Activated T-cell treated with anti-CD3 and anti-CD28 coated beads, Interleukin-2, amount 50 U/mL, for 4 hours (primary cell): Measurements from ENCODE around the gene DGKH. TPM values are rescaled to one million over a fixed set of nuclear protein-coding genes. Genes with fewer than 3 reads are reported as not detected.
A peak's percentile ranks its signal among the peaks of the same experiment; 100 is the strongest.
"Not testable (repeated sequence)": the region's sequence is repeated elsewhere in the genome, so short reads cannot be mapped to it uniquely, and the experiment has no call there.

ENCODE experiments used
- ATAC-seq, 2 donors: fragments of 200-7000 bp; cut with Tn5 transposase; one replicate each; pipeline ENCODE4 v1.10.0; 2021
- DNase-seq: peaks from one replicate; pipeline ENCODE4 v3.0.0-alpha.2; 2020
- H3K27me3 Mint-ChIP-seq: one replicate; pipeline ENCODE4 v1.8.0; 2021; ENCODE audit warnings: low read depth, mixed read lengths
- H3K36me3 Mint-ChIP-seq: one replicate; pipeline ENCODE4 v1.8.0; 2022; ENCODE audit warnings: mixed read lengths; ENCODE audit not compliant: insufficient read depth
- H3K4me1 Mint-ChIP-seq: one replicate; pipeline ENCODE4 v1.8.0; 2021; ENCODE audit warnings: low read depth, mixed read lengths
- H3K4me3 Mint-ChIP-seq: one replicate; pipeline ENCODE4 v1.8.0; 2021; ENCODE audit warnings: mild to moderate bottlenecking, moderate library complexity, mixed read lengths
- H3K9me3 Mint-ChIP-seq: one replicate; pipeline ENCODE4 v1.8.0; 2021; ENCODE audit warnings: mixed read lengths
- total RNA-seq, 3 donors: library from RNA; stranded (reverse); gene quantifications; one replicate each; pipeline ENCODE4 v1.2.1, GENCODE V29; 2021

The DGKH gene
- total RNA-seq, 3 donors from 2014 or later, result 5.1 to 5.7 (median 5.6) TPM

DNA sequence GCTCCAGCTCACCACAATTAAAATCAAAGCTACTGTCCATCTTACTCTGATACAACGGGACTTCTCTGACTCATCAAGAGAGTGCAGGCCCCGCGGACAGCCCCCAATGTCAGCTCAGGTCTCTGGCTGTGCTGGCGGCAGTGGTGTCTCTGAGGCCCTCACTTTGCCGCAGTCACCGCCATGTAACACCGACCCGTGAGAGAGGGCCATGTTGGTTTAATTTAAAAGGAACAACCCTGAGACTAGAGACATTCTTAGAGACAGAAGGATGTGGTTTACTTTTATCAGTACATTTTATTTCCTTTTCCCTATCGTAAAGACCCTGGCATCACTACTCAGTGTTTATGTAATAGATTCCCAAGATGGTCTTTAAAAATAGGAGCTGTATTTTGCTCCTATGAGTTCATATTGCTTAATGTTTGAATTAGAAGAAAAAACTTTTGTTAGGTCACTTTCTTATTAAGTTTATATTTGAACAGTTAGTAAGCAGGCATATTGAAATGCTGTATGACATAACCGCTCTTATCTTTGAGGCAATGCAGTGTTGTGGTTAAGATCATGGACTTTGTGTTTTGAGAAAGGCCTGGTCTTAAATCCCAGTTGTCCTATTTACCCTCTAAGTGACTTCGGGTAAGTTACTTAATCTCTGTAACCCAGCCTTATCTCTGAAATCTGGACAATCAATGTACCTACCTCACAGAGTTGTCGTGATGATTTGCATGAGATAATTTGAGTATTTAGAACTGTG is 23.4 kb downstream of the DGKH start:
- no peak overlapping the region for H3K4me3 Mint-ChIP-seq
- peaks cover 22% of the 10 kb centered on the region for H3K4me1 Mint-ChIP-seq
- H3K36me3 Mint-ChIP-seq, result no peaks in the 10 kb centered on the region
- no peak for DNase-seq
- no peaks in the 10 kb centered on the region for H3K27me3 Mint-ChIP-seq
- no peaks in the 10 kb centered on the region for H3K9me3 Mint-ChIP-seq
- no peak for ATAC-seq

- Mint-ChIP-seq H3K4me3 (no peak overlapping the region), H3K27me3 (no peaks in the 10 kb centered on the region), H3K36me3 (no peaks in the 10 kb centered on the region), H3K9me3 (no peaks in the 10 kb centered on the region), H3K4me1 (peaks cover 22% of the 10 kb centered on the region)
- ATAC-seq (no peak), DNase-seq (no peak)
Measured at GRCh38 chr13:42073683-42074082, 25.2 kb downstream of the DGKH start.

DNA sequence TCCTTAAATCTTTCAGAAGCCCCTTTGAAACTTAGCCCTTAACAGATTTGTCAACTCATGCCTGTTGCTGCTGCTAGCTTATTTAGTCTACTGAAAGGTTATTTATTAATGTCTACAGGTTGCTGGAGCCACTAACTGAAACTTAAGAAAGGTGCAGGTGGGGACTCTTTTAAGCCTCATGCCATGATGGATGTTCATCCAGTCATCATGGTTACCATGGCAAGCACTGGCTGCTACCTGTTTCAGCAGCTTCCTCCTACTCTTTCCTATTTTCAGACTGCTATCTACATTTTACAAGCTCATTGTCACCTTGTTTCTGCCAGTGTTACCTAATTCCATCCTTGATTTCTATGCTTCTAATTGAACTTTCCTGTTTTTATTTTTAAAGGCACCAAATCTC is 27.1 kb downstream of the DGKH start:
- no peaks in the 10 kb centered on the region for H3K27me3 Mint-ChIP-seq

DNA sequence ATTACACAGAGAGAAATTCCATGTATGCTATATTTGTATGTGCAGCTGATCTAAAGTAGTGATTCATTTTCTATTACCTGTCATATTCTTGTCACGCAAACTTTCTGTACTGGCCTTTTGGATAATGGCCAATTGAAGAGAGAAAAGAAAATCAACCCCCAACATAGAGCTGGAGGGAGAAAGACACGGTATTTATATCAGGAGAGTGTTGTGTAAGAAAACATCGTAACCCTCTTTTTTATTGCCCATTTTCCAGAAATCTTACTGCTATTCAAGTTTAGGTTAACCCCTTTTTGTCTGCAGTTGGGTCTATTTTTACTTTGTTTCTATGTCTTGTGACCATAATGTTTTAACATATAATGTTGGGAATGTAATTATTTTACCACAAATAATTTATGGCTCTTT is 27.9 kb downstream of the DGKH start:
- ATAC-seq (no peak), DNase-seq (no peak)
- H3K4me3 Mint-ChIP-seq, result no peak overlapping the region
- no peaks in the 10 kb centered on the region for H3K27me3 Mint-ChIP-seq
- no peaks in the 10 kb centered on the region for H3K9me3 Mint-ChIP-seq
- H3K36me3 Mint-ChIP-seq, result no peaks in the 10 kb centered on the region
- H3K4me1 Mint-ChIP-seq, result peaks cover 15% of the 10 kb centered on the region

More for the DNA sequence above, 27.1 kb downstream of the DGKH start:
- H3K4me3 Mint-ChIP-seq, result no peak overlapping the region
- peaks cover 22% of the 10 kb centered on the region for H3K4me1 Mint-ChIP-seq
- no peaks in the 10 kb centered on the region for H3K36me3 Mint-ChIP-seq
- DNase-seq, result no peak
- ATAC-seq, result peak in 1 of 2 donors; percentile 28
- no peaks in the 10 kb centered on the region for H3K9me3 Mint-ChIP-seq

DNA sequence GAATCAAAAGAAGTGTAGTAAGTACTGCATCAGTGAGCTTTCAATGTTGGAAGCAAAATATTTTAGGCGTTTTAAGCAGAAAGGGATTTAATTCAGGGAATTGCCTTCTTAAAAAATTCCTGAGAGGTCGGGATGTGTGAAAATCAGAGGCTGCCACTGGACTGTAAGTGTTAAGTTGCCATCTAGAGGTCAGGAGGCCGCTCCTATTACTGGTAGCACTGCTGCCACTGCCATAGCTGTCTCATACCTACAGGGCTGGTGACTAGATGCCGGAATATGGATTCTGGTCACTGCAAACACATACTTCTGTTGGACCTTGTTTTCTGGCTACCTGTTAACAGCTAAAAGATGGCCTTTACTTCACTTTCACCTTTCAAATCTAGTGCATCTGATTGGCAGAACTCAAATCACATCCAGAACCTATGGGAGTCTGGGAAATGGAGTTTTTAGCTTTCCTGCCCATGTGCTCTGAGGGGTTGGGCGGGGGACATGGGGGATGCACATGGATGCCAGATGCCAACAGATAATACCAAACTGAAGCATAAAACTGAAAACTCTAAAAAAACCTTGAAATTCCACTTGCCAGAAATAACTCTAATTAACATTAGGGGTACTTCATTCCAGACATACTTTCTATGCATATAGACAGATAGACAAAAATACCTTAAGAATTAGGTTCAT is 29.8 kb downstream of the DGKH start:
- Mint-ChIP-seq H3K4me1 (peaks cover 8% of the 10 kb centered on the region), H3K36me3 (peaks cover 8% of the 10 kb centered on the region), H3K27me3 (no peaks in the 10 kb centered on the region), H3K9me3 (no peaks in the 10 kb centered on the region), H3K4me3 (no peak overlapping the region)
- no peak for DNase-seq
- no peak for ATAC-seq

- Mint-ChIP-seq H3K27me3 (no peaks in the 10 kb centered on the region), H3K4me3 (peak overlapping the region; percentile 40), H3K36me3 (peaks cover 8% of the 10 kb centered on the region), H3K4me1 (peaks cover 11% of the 10 kb centered on the region), H3K9me3 (peaks cover 5% of the 10 kb centered on the region)
- DNase-seq (no peak), ATAC-seq (no peak)
Measured at GRCh38 chr13:42083138-42083770, 34.8 kb downstream of the DGKH start.

- DNase-seq, result no peak
- H3K4me1 Mint-ChIP-seq, result peaks cover 11% of the 10 kb centered on the region
- peaks cover 5% of the 10 kb centered on the region for H3K9me3 Mint-ChIP-seq
- peaks cover 8% of the 10 kb centered on the region for H3K36me3 Mint-ChIP-seq
- no peak for ATAC-seq
- no peak overlapping the region for H3K4me3 Mint-ChIP-seq
- H3K27me3 Mint-ChIP-seq, result no peaks in the 10 kb centered on the region
Measured at GRCh38 chr13:42084722-42085121, 36.3 kb downstream of the DGKH start.

- DNase-seq (no peak), ATAC-seq (no peak)
- Mint-ChIP-seq H3K9me3 (peaks cover 5% of the 10 kb centered on the region), H3K36me3 (peaks cover 11% of the 10 kb centered on the region), H3K4me3 (no peak overlapping the region), H3K4me1 (peaks cover 11% of the 10 kb centered on the region), H3K27me3 (no peaks in the 10 kb centered on the region)
Measured at GRCh38 chr13:42086582-42086981, 38.1 kb downstream of the DGKH start.

GRCh38 chr13:42094516-42095040 is 46.1 kb downstream of the DGKH start:
- Mint-ChIP-seq H3K36me3 (peaks cover 6% of the 10 kb centered on the region), H3K27me3 (no peaks in the 10 kb centered on the region), H3K9me3 (no peaks in the 10 kb centered on the region), H3K4me1 (peaks cover 2% of the 10 kb centered on the region), H3K4me3 (no peak overlapping the region)
- DNase-seq (no peak), ATAC-seq (no peak)

DNA sequence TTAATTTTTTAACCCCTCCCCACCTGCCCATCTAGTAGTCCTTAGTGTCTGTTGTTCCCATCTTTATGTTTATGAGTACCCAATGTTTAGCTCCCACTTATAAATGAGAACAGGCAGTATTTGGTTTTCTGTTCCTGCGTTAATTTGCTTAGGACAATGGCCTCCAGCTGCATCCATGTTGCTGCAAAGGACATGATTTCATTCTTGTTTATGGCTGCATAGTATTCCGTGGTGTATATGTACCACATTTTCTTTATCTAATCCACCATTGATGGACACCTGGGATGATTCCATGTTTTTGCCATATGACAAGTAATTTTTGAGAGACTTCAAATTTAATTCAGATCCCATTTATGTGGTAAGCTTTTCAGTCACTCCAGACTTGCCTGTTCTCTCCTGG is 47.8 kb downstream of the DGKH start:
- not testable (repeated sequence) for ATAC-seq, H3K4me3 Mint-ChIP-seq, H3K4me1 Mint-ChIP-seq, H3K27me3 Mint-ChIP-seq, H3K36me3 Mint-ChIP-seq, DNase-seq, H3K9me3 Mint-ChIP-seq

DNA sequence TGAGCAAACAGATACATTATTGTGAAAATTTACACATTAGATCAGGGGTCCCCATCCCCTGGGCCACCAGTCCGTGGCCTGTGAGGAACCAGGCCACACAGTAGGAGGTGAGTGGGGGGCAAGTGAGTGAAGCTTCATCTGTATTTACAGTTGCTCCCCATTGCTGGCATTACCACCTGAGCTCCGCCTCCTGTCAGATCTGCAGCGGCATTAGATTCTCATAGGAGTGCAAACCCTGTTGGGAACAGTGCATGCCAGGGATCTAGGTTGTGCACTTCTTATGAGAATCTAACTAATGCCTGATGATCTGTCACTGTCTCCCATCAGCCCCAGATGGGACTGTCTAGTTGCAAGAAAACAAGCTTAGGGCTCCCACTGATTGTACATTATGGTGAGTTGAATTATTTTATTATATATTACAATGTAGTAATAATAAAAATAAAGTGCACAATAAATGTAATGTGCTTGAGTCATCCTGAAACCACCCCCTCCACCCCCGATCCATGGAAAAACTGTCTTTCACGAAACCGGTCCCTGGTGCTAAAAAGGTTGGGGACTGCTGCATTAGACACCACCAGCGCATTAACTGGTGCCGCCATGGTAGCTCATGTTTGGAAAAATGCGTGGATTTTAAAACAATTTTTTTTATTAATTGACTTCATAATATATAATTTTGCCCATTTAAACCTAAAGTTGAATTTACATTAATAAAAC is 51.7 kb downstream of the DGKH start:
- no peak for DNase-seq
- ATAC-seq, result no peak
- Mint-ChIP-seq H3K27me3 (no peaks in the 10 kb centered on the region), H3K9me3 (no peaks in the 10 kb centered on the region), H3K4me3 (no peak overlapping the region), H3K4me1 (peaks cover 7% of the 10 kb centered on the region), H3K36me3 (peaks cover 2% of the 10 kb centered on the region)

DNA sequence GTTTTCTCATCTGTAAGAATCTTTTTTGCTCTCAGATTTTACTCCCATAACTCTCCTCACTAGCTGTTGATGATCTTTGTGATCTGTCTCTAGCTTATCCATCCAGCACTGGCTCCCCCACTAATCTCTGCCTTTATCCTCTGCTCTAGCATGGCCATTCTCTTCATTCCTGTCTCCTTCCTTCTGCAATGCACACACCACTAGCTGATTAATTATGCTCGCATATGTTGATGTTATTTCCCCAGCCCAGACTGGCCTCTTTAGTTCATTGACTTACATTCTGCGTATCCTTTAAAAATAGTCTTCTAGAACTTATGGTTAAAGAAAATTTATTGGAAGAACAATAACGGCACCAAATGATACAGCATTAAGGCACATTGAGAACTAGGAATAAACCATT is 52.5 kb downstream of the DGKH start:
- ATAC-seq (no peak), DNase-seq (no peak)
- Mint-ChIP-seq H3K4me3 (no peak overlapping the region), H3K36me3 (peaks cover 2% of the 10 kb centered on the region), H3K27me3 (no peaks in the 10 kb centered on the region), H3K9me3 (no peaks in the 10 kb centered on the region), H3K4me1 (peaks cover 7% of the 10 kb centered on the region)

DNA sequence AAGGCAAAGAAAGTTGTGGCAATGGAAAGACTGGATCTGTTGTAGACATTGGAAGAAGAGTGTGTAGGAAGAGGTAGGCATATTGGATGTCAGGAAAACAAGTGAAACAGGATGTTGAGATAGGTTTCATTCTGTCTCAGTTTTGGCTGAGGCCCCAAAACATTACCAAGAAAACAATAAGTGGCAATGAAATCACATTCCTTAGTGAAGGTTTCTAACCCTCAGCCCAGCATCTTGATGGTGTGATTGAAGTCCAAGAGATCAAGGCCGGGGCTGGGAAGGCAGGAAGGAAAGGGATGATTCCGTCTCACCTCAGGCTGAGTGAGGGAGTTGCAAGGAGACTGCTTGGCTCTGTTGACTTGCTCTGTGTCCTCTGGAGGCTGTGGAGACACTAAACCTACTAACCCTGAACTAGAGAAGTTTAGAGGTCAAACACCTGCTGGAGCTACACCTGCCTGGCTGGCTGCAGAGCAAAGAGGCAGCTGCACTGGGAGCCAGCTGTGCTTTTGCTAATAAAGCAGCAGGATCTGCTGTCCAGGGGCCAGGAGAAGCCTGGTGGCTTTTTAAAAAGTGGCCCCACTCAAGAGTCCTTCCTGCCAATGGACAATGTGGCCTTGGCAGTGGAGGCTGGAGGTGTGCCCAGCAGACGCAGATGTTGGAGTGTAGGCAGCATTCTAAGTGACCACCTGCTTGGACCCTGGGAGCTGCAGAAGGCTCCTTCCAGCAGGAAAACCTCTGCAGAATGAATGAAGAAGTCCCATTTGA is 53.6 kb downstream of the DGKH start:
- H3K4me1 Mint-ChIP-seq, result peaks cover 7% of the 10 kb centered on the region
- no peak for ATAC-seq
- no peaks in the 10 kb centered on the region for H3K9me3 Mint-ChIP-seq
- H3K27me3 Mint-ChIP-seq, result no peaks in the 10 kb centered on the region
- H3K36me3 Mint-ChIP-seq, result peaks cover 2% of the 10 kb centered on the region
- H3K4me3 Mint-ChIP-seq, result no peak overlapping the region
- no peak for DNase-seq
